Measurements from ENCODE around the gene NRAP.

NRAP gene

DNA sequence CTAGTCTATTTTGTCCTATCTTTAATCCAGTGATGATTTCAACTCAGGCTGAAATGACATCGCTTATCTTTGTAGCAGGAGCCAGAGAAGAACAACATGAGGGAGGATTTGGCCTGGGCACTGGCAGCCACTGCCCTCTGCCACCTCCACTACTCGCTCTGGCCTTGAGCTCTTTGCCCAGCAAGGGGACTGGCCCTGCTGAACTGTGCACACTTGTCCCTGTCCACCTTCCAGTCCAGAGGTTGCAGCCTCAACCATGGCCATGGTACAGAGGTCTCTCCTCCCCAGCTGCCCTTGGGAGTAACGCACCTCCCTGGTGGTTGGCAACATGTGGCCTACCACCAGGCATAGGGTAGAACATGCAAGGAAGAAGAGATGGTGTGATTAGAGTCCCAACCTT, 102.6 kb downstream of the NRAP start:
- DNase-seq (ENCODE audit: low read depth), result no peak

DNA sequence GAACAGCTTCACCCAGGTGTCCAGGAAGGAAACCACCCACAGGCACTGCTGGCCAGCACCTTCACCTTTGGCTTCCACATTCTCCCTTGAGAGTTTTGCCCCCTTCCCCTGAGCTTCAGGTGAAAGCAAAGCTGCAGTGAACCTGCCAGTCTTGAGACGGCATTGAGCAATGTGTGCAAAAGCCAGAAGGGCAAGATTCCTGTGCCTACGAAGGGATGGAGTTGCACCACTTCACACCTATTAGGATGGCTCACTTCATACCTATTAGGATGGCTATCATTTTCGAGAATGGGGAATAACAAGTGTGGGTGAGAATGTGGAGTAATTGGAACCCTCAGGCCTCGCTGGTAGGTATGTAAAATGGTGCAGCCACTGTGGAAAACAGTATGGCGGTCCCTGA, 103.8 kb downstream of the NRAP start:
- DNase-seq (ENCODE audit: low read depth), result no peak

DNA sequence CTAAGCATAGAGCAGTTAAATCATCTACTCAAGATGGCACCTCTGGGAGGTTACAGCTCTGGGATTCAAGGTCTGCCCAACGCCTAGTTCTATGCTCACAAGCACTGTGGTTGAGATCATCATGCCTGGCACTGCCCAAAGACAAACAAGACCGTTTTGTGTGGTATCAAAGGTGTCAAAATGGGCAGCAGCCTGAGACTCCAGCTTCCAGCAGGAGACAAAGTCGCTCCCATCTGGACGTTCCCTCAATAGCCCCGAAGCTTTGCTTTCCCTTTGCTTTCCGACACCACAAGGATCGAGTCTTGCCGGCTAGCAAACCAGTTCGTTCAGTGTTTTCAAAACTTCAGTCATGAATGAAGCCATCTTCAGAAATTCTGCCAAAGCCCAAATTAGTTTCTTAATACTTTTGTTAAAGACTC, 105.9 kb downstream of the NRAP start:
- no peak for DNase-seq (ENCODE audit: low read depth)

DNA sequence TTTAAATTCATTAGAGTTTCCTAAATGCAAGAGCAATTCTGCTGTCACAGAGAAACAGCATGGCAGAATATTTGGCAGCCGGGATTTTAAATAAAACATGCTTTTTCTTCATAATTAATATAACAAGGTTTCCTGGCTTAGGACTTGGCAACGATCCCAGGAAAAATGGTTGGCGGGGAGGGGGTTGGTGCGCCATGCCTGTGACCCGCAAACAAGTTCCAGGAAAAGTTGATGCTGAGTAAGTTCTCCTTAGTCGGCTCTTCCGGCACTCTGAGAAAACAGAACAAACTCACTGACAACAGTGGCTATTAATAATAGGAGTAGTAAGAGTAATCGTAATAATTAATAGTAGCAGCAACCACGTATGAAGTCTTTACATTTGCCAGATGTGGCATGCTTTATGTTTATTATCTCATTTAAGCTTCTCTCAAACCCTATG, 106.4 kb downstream of the NRAP start:
- no peak for DNase-seq (ENCODE audit: low read depth)

- no peak for DNase-seq (ENCODE audit: low read depth)
Observed at GRCh38 chr10:113555751-113556150, 108.1 kb downstream of the NRAP start.

DNA sequence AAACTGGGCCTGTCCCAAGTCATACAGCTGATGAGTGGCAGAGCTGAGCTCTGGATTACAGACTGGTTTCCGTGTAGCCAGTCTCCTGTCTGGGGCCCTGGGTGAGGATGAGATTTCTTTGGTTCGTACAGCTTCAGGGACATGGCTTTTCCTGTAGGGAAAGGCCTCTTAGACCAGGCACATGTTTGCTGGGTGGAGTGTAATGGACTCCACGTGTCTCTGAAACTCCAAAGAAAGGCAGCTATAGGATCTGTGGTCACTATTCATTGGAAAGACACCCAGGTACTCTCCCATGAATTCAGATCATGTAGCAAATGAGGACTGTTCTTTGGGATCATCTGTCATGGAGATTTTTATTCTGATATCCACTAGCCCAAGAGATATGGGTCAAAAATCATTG, 108.6 kb downstream of the NRAP start:
- DNase-seq (ENCODE audit: low read depth), result no peak

- DNase-seq (ENCODE audit: low read depth), result no peak
Observed at GRCh38 chr10:113554214-113554613, 109.6 kb downstream of the NRAP start.

- no peak for DNase-seq (ENCODE audit: low read depth)
Observed at GRCh38 chr10:113553149-113553548, 110.7 kb downstream of the NRAP start.

- no peak for DNase-seq (ENCODE audit: low read depth)
Observed at GRCh38 chr10:113552701-113553100, 111.1 kb downstream of the NRAP start, which contains the start of gene HABP2. Gene HABP2, plus strand, starts transcription at chr10:113553053. Its CDS starts 69 bp downstream, at chr10:113553122.

- no peak for DNase-seq (ENCODE audit: low read depth)
Observed at GRCh38 chr10:113552014-113552413, 111.8 kb downstream of the NRAP start.

DNA sequence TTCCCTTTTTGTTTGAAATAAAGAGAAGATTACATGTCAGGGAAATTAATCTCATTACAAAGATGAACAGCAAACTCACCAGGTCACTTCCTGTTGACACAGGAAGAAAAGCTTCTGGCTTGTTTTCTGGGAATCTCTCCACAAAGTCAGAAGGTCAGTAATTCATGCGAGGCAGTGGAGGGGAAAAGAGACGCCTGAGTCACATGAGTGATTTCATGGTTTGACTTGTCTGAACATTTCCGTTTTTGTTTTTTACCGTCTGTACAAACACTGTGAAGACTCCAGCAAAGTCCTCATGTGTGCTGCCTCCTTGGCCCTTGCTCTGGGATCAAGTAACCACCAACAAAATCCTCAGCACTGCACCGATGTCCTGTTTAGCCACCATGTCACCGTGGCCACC, 113.5 kb downstream of the NRAP start:
- no peak for DNase-seq (ENCODE audit: low read depth)

DNA sequence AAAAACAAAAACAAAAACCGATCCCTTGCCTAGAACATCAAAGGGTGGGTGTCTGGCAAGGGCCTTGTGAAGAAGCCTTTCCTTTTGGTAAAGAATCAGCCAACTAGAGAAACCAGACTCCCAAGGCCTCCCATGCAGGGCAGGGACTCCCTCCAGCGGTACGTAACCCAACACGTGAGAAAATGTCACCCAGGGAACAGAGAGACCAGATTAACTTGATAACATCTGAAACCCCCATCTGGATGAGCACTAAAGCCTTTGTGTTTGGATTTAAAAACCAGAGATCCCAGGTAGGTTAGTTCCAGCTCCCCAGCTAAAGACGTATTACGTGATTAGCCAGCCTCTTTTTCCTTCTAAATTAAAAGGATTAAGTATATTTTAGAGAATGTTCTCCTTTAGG, 114.0 kb downstream of the NRAP start:
- no peak for DNase-seq (ENCODE audit: low read depth)

GRCh38 chr10:113547426-113547825, 116.4 kb downstream of the NRAP start:
- DNase-seq (ENCODE audit: low read depth), result no peak

- DNase-seq (ENCODE audit: low read depth), result no peak
Observed at GRCh38 chr10:113544392-113544791, 119.4 kb downstream of the NRAP start.

GRCh38 chr10:113543107-113543955, 120.5 kb downstream of the NRAP start:
- no peak for DNase-seq (ENCODE audit: low read depth)

DNA sequence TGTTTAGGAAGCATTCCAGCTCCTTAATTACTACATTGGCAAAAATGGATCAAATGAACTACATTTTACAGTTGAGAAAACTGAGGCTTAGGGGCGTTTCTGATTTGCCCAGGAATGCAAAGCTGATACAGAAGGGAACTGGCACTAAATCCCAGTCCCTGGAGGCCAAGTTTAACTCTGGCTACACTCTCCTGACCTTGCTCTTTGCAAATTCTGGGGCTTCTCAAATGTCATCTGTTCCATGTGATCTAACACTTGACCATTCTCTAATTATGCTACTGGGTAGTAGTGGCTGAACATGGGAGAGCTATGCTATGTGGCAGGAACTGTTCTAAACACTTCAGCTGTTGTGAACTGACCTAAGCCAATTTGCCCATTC, 122.3 kb downstream of the NRAP start:
- DNase-seq (ENCODE audit: low read depth), result no peak

DNA sequence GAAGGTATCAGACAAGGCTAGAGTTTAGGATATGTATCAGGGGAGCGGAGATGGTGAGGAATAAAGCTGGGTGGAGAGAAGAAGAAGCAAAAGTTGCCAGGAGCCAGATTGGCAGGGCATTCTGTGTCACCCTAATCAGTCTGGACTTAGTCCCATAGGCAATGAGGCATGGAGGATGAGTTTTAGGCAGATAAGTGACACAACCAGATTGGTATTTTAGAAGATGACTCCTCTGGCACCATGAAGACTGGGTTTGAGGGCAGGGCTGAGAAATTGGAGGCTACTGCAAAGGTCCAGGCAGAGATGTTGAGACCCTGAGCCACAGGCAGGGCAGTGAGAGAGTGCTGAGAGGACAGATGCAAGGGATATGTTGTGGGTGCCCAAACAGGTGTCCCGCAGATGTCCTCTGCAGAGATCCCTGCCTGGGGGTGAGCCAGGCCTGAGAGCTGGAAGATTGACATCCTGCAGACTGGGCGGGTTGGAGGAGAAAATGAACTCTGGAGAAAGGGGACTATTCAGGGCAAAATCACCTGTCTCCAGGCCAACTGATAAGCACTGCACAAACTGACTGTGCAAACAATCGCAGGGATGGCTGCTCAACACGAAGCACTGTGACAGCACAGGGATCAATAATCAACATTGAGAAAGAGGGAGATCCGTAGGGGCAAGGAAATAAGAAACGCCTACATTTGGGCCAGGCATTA, 122.8 kb downstream of the NRAP start:
- no peak for DNase-seq (ENCODE audit: low read depth)

DNA sequence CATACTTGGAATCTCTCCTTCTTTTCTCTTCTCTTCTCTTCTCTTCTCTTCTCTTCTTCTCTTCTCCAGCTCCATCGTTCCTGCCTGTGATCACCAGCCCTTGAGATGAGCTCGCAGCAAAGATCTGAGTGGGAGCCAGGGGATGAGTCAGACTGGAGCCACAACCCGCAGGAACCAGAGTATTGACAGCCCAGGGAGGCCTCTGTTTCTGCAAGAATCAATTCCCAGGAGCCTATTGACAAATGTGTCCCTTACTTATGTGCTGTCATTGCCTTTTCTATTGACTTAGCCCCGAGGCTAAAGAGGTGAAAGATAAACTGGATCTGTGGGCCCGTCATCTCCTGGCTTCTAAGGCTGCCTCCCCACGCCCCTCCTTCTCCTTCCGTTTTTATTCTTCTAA, 124.1 kb downstream of the NRAP start:
- no peak for DNase-seq (ENCODE audit: low read depth)

All from stimulated activated CD8-positive, alpha-beta memory T cell treated with anti-CD3 and anti-CD28 coated beads, Interleukin-12 subunit alpha, Interleukin-12 subunit beta, amount 100 ng/mL, for 4 hours (primary cell).